HG03439 (cell line): ENCODE results near the gene SLITRK2.

Experiments
- ATAC-seq: cut with Tn5 transposase; IDR thresholded peaks from one replicate; pipeline ENCODE4 v1.9.1; 2021; ENCODE audit warnings: mild to moderate bottlenecking, moderate library complexity; ENCODE audit not compliant: unreplicated experiment

SLITRK2 gene

GRCh38 chrX:145853181-145853580, 35.6 kb downstream of the SLITRK2 start:
- ATAC-seq, result no peak

- no peak for ATAC-seq
Measured at GRCh38 chrX:145856181-145856580, 38.6 kb downstream of the SLITRK2 start.

- ATAC-seq, result no peak
Measured at GRCh38 chrX:145861818-145862217, 44.2 kb downstream of the SLITRK2 start.

GRCh38 chrX:145865082-145865481, 47.5 kb downstream of the SLITRK2 start:
- ATAC-seq, result no peak
